ENCODE results near the gene LMAN2L.

- TF ChIP-seq ZNF274 (IDR thresholded peaks at IDR 0.05; ENCODE audit: low read depth, low read length), result no peak
- TF ChIP-seq SUZ12 (IDR thresholded peaks at IDR 0.05; ENCODE audit: extremely low read depth, insufficient read depth, insufficient read length), result no peak
These were observed 54.0 kb downstream of the LMAN2L start for GRCh38 chr2:96685577-96686459.
